Neural cell (in vitro differentiated cells): ENCODE data around the gene ADH1C.

Experiments used
- CTCF ChIP-seq: fragments of 450-650 bp; IDR thresholded peaks from 2 replicates; pipeline ENCODE4 v1.5.1; 2014; ENCODE audit warnings: antibody characterized with exemption, mild to moderate bottlenecking, moderate library complexity; ENCODE audit not compliant: poor library complexity, severe bottlenecking
- POLR2AphosphoS5 ChIP-seq: IDR thresholded peaks from 2 replicates; pipeline ENCODE4 v1.6.1; 2012
- RAD21 ChIP-seq: fragments of 450-650 bp; conservative IDR thresholded peaks from 2 replicates; pipeline ENCODE4 v1.6.1; 2014; ENCODE audit warnings: antibody characterized with exemption, mild to moderate bottlenecking, moderate library complexity
- SMC3 ChIP-seq: fragments of 450-650 bp; conservative IDR thresholded peaks from 2 replicates; pipeline ENCODE4 v1.6.1; 2014; ENCODE audit warnings: antibody characterized with exemption, mild to moderate bottlenecking, moderate library complexity; ENCODE audit not compliant: poor library complexity

GRCh38 chr4:99357948-99358347 lies 5.4 kb upstream of the ADH1C start:
- TF ChIP-seq CTCF (no peak), RAD21 (no peak), SMC3 (no peak), POLR2AphosphoS5 (no peak)
